ENCODE measurements around the gene CHCHD6.

The CHCHD6 gene

GRCh38 chr3:126847061-126847460 lies 143.0 kb downstream of the CHCHD6 start:
- TF ChIP-seq CTCF (IDR thresholded peaks at IDR 0.05; ENCODE audit: insufficient read depth, low read depth, low read length, missing control alignments) = no peak
- no peak for DNase-seq (ENCODE audit: low read depth)
- H3K4me3 ChIP-seq (ENCODE audit: low read length) = no peak overlapping the region

- no peak for DNase-seq (ENCODE audit: low read depth)
- no peak overlapping the region for H3K4me3 ChIP-seq (ENCODE audit: low read length)
- no peak for TF ChIP-seq CTCF (IDR thresholded peaks at IDR 0.05; ENCODE audit: insufficient read depth, low read depth, low read length, missing control alignments)
These were observed 145.0 kb downstream of the CHCHD6 start for GRCh38 chr3:126848991-126849390.

GRCh38 chr3:126849768-126850167 lies 145.7 kb downstream of the CHCHD6 start:
- no peak for TF ChIP-seq CTCF (IDR thresholded peaks at IDR 0.05; ENCODE audit: insufficient read depth, low read depth, low read length, missing control alignments)
- H3K4me3 ChIP-seq (ENCODE audit: low read length) = no peak overlapping the region
- no peak for DNase-seq (ENCODE audit: low read depth)

- DNase-seq (ENCODE audit: low read depth) = no peak
- no peak for TF ChIP-seq CTCF (IDR thresholded peaks at IDR 0.05; ENCODE audit: insufficient read depth, low read depth, low read length, missing control alignments)
These were observed 146.5 kb downstream of the CHCHD6 start for GRCh38 chr3:126850370-126851085.

GRCh38 chr3:126851382-126851781 lies 147.3 kb downstream of the CHCHD6 start:
- H3K4me3 ChIP-seq (ENCODE audit: low read length) = no peak overlapping the region
- no peak for DNase-seq (ENCODE audit: low read depth)
- no peak for TF ChIP-seq CTCF (IDR thresholded peaks at IDR 0.05; ENCODE audit: insufficient read depth, low read depth, low read length, missing control alignments)

More at GRCh38 chr3:126850370-126851085, 146.5 kb downstream of the CHCHD6 start:
- no peak overlapping the region for H3K4me3 ChIP-seq (ENCODE audit: low read length)

GRCh38 chr3:126851934-126852333 lies 147.9 kb downstream of the CHCHD6 start:
- DNase-seq (ENCODE audit: low read depth) = no peak
- no peak for TF ChIP-seq CTCF (IDR thresholded peaks at IDR 0.05; ENCODE audit: insufficient read depth, low read depth, low read length, missing control alignments)
- H3K4me3 ChIP-seq (ENCODE audit: low read length) = no peak overlapping the region

GRCh38 chr3:126852511-126852910 lies 148.5 kb downstream of the CHCHD6 start:
- no peak overlapping the region for H3K4me3 ChIP-seq (ENCODE audit: low read length)
- TF ChIP-seq CTCF (IDR thresholded peaks at IDR 0.05; ENCODE audit: insufficient read depth, low read depth, low read length, missing control alignments) = no peak
- no peak for DNase-seq (ENCODE audit: low read depth)

All from epithelial cell of esophagus (primary cell).